Panc1 (cell line): Measurements from ENCODE around the gene DAB1.

Experiments used
- CTCF ChIP-seq: fragments of 450-650 bp; IDR thresholded peaks from 2 replicates; pipeline ENCODE4 v1.5.1; 2017; ENCODE audit warnings: mild to moderate bottlenecking
- POLR2AphosphoS5 ChIP-seq: IDR thresholded peaks from 2 replicates; pipeline ENCODE4 v1.6.1; 2012; ENCODE audit warnings: mild to moderate bottlenecking, low read depth, low read length, moderate library complexity
- SIN3A ChIP-seq: IDR thresholded peaks from 2 replicates; pipeline ENCODE4 v1.6.1; 2012; ENCODE audit warnings: low read depth, mild to moderate bottlenecking, low read length, moderate library complexity, borderline replicate concordance; ENCODE audit not compliant: insufficient read depth

- TF ChIP-seq CTCF = no peak
- no peak for TF ChIP-seq SIN3A
- no peak for TF ChIP-seq POLR2AphosphoS5
Measured at GRCh38 chr1:57116871-57117270, 307.0 kb downstream of the DAB1 start.
